ENCODE measurements around the gene FILIP1L.
"Not testable (repeated sequence)": the region's sequence is repeated elsewhere in the genome, so short reads cannot be mapped to it uniquely, and the experiment has no call there.

Gene FILIP1L

GRCh38 chr3:100072326-100073048, 41.8 kb downstream of the FILIP1L start:
- DNase-seq: no peak

DNA sequence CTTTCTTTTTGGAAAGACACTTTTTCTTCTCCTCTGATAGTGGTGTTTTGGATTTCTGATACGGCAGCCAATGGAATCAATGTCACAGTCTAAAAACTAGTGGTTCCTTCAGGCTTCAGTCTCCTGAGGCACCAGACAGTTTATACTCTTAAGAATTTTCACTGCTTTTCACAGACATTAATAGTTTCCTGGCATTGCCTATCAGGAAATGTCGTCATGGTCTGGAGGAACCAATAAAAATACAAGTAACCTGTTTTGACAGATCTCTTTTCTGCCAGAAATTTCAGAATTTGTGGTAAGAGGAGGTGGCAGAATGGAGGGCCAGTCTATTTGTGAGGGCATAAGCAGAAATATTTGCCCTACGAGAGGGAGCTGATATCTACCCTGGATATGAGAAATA, 44.8 kb downstream of the FILIP1L start:
- DNase-seq: no peak

- no peak for DNase-seq
These were observed 45.5 kb downstream of the FILIP1L start for GRCh38 chr3:100068826-100069225.

DNA sequence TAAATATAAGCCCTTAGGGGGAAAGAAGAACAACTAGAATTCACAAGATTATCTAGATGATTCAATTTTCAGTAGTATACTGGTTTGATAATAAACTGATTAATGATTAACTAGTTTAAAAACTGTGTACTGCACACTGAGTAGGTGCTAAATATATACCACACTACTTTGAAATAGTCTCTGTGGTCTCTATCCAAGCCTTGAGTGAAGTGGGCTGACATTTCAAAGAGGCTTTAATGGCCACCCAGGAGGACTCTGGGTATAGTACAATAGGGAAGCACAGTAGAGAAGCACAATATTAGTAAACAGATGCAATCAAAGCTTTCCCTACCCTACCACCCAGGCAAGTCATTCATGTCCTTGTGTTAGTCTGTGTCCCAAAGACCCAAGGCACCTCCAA, 46.7 kb downstream of the FILIP1L start:
- DNase-seq: no peak

GRCh38 chr3:100063929-100064461, 50.3 kb downstream of the FILIP1L start:
- no peak for DNase-seq

GRCh38 chr3:100062665-100063064, 51.6 kb downstream of the FILIP1L start:
- DNase-seq: no peak

GRCh38 chr3:100060685-100061484, 53.4 kb downstream of the FILIP1L start:
- DNase-seq: no peak

- no peak for DNase-seq
These were observed 54.8 kb downstream of the FILIP1L start for GRCh38 chr3:100059472-100059871.

DNA sequence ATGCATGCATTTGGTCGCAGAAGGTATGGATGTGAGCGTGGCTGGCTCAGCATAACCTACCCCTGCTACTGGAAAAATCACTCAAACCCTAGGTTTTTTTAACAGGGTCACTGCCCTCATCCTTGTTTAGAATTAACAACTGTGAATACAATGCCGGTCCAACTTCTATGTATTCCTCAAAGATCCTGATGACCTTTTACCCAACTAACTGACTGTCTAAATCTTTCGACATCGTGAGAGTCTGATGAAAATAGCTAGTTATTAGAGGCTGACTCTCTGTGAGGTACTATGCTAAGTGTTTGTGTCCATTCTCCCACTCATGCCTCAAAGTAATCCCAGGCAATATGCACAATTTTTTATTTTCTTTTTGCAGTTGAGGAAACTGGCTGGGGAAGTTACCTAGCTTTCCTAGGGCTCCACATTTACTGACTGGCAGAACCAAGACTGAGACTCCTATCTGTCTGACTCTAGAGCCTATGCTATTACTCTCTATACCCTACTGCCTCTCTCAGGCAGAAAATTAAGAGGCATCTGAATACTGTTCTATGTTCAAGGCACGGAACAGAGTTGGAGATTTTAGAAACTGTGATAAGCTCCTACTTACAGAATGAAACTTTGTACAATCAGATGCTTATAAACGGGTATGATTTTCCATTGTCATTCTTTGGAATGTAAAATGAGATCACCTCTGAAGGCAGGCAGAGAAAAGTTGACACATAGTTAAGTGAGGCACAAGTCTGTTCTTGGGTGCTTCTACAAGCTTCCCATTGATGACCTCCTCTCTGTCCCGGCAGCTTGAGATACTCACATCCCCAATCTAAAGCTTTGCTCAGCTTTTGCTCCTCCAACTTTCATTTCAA, 56.4 kb downstream of the FILIP1L start:
- DNase-seq: no peak

DNA sequence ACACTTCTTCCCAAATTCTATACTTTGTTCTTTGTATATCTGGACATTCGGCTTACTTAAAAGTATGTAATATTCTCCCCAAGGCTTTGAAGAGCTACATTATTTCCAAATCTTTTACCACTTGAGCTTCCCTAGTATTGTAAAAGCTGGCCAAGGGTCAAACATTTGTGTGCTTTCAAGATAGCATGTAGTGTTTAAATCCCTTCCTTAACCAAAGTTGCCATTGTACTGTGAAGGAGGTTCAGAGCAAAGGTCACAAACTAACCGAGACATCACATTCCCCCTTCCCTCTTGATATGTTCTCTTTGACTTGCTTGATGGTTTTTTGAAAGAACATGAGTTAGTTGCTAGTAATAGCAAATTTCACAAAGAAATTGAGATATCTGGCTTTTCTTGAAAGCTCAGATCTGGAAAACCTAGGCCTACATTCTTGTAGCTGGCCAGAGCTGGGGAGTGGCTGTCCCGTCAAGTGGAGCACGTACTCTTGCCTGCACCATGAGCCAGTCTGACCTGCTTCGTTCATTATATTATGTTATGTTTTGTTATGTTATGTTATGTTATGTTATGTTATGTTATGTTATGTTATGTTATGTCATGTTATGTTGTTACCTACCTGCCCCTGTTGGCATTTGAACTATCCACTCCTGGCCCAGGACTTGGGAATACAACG, 60.2 kb downstream of the FILIP1L start:
- no peak for DNase-seq

DNA sequence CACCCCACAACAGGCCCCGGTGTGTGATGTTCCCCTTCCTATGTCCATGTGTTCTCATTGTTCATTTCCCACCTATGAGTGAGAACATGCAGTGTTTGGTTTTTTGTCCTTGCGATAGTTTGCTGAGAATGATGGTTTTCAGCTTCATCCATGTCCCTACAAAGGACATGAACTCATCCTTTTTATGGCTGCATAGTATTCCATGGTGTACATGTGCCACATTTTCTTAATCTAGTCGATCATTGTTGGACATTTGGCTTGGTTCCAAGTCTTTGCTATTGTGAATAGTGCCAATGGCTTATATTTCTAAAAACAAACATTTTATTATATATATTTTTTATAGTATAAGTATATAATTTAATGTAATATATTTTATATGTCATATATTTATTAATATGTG, 62.8 kb downstream of the FILIP1L start:
- DNase-seq: not testable (repeated sequence)

- no peak for DNase-seq
These were observed 66.1 kb downstream of the FILIP1L start for GRCh38 chr3:100048248-100048647.

GRCh38 chr3:100047455-100048141, 66.7 kb downstream of the FILIP1L start:
- DNase-seq: no peak

- DNase-seq: no peak
These were observed 67.3 kb downstream of the FILIP1L start for GRCh38 chr3:100046986-100047385.

- DNase-seq: no peak
These were observed 68.6 kb downstream of the FILIP1L start for GRCh38 chr3:100045696-100046095.

DNA sequence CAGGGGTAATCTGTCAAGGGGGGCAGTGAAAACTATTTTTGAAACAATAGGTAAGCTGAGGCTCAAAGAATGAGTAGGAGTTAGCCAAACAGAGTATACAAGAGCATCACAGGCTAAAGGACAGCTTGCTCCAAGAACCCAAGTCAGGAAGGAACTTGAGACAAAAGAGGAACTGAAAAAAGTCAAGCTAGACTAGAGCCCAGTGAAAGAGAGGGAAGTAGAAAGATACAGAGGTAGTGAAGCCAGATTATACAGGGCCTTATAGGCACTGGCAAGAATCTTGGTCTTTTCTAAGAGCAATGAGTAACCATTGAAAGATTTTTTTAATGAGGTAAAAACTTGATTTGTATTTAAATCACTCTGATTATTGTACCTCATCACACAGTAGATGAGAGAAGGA, 69.9 kb downstream of the FILIP1L start:
- DNase-seq: no peak

DNA sequence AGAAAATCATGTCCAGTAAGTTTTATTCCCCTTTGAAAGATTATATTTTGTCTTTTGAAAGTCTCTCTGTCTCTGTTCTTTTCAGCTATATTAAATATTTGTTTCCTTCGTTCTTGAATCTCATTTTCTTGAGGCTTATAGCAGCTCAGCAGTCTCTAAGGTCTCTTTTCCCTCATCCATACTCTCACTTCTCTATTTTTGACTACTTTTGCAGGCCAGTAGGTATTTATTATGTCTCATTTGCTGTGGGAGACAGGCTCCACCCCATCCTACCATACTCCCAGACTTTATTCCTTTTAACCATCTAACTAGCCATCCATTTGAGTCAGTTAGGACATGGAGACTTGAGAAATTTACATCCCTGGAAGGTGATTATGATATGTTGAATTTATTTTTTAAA, 71.0 kb downstream of the FILIP1L start:
- no peak for DNase-seq

- no peak for DNase-seq
These were observed 71.9 kb downstream of the FILIP1L start for GRCh38 chr3:100042166-100042981.

DNA sequence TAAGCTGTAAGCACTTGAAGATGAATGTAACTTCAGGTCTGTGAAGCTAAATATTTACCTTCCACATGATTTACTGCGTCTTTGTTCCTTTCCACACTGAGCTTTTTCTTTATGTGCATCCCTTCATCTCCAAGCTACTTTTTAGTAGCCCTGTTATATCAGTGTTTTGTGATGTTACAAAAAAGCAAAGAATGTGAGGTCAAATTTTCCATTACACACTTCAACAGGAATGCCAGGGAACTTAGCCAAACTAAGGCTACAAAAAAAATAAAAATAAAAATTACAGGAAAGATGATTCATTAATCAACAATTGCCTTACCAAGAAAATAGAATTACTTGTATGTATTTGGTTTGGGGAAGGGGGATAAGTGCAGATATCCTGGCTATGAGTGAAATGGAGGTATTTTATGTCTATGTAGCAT, 73.0 kb downstream of the FILIP1L start:
- DNase-seq: no peak

- no peak for DNase-seq
These were observed 73.7 kb downstream of the FILIP1L start for GRCh38 chr3:100040451-100041225.

All from cerebellar nuclear complex (tissue), 1 donor.